ENCODE data around the gene TERF2IP.

TERF2IP gene, protein sequence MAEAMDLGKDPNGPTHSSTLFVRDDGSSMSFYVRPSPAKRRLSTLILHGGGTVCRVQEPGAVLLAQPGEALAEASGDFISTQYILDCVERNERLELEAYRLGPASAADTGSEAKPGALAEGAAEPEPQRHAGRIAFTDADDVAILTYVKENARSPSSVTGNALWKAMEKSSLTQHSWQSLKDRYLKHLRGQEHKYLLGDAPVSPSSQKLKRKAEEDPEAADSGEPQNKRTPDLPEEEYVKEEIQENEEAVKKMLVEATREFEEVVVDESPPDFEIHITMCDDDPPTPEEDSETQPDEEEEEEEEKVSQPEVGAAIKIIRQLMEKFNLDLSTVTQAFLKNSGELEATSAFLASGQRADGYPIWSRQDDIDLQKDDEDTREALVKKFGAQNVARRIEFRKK

DNA sequence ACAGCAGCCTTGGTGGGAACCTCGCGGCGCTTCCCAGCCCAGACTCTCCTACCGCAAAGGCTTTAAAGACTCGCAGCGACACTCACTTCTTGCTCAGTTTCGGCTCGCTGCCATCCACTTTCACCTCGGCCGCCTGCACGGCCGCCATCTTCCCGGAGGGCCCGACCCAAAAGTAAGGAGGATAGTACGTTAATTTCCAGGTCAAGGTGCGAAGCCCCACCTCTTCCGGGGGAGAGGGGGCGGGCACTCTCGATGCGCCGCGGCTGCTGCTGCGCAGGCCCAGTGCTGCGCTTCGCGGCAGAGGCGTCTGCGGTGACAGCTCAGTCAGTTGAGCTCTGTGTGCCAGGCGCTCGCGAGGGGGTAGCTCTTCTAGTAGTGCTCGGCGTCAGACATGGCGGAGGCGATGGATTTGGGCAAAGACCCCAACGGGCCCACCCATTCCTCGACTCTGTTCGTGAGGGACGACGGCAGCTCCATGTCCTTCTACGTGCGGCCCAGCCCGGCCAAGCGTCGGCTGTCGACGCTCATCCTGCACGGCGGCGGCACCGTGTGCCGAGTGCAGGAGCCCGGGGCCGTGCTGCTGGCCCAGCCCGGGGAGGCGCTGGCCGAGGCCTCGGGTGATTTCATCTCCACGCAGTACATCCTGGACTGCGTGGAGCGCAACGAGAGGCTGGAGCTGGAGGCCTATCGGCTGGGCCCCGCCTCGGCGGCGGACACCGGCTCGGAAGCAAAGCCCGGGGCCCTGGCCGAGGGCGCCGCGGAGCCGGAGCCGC is at the start of gene TERF2IP, which contains the start of gene KARS1:
TERF2IP (plus strand) TSS at position 282 of the 773 bp plus-strand sequence; CDS start at position 392, 110 bp downstream.
KARS1 (minus strand) TSS at position 174 of the 773 bp plus-strand sequence; CDS start at position 148, 26 bp downstream.
- ATAC-seq (peak; percentile 92), DNase-seq (peak; percentile 94)
- Mint-ChIP-seq H3K4me3 (peak within 1 kb of the TSS; percentile 91), H3K9me3 (no peaks in the 10 kb centered on the region), H3K4me1 (peaks cover 67% of the 10 kb centered on the region), H3K27me3 (no peaks in the 10 kb centered on the region), H3K36me3 (ENCODE audit: low read depth) (peaks cover 41% of the 10 kb centered on the region), H3K27ac (peak within 1 kb of the TSS; percentile 98)

- Mint-ChIP-seq H3K4me3 (no peak overlapping the region), H3K9me3 (peaks cover 11% of the 10 kb centered on the region), H3K27ac (no peak overlapping the region), H3K4me1 (peaks cover 11% of the 10 kb centered on the region), H3K27me3 (no peaks in the 10 kb centered on the region), H3K36me3 (ENCODE audit: low read depth) (peaks cover 62% of the 10 kb centered on the region)
- ATAC-seq (no peak), DNase-seq (no peak)
Observed at GRCh38 chr16:75599452-75600277, 47.9 kb upstream of the TERF2IP start.

DNA sequence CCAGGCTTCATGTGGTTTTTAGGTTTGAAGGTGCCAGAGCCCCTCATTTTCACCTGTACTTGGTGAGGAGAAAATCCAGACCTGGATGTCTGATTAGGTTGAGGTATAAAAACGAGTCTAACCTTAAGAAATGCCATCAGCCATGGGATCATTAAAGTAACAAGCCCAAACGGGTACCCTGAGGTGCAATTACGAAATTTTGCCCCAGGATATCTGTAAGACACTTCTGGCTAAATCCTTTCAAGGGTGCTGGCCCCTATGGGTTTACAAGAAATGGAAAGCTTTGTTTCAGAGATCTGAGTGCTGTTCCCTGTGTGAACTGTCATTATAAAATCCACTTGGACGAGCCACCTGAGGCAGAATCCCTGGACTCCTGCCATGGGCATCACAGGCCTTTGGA is 44.3 kb upstream of the TERF2IP start:
- H3K4me1 Mint-ChIP-seq: peaks cover 8% of the 10 kb centered on the region
- DNase-seq (no peak), ATAC-seq (no peak)
- H3K36me3 Mint-ChIP-seq (ENCODE audit: low read depth): peaks cover 53% of the 10 kb centered on the region
- H3K27me3 Mint-ChIP-seq: no peaks in the 10 kb centered on the region
- no peak overlapping the region for H3K4me3 Mint-ChIP-seq
- peaks cover 11% of the 10 kb centered on the region for H3K9me3 Mint-ChIP-seq
- H3K27ac Mint-ChIP-seq: no peak overlapping the region

- Mint-ChIP-seq H3K4me3 (no peak overlapping the region), H3K9me3 (peaks cover 11% of the 10 kb centered on the region), H3K27me3 (no peaks in the 10 kb centered on the region), H3K36me3 (ENCODE audit: low read depth) (peaks cover 42% of the 10 kb centered on the region), H3K27ac (no peak overlapping the region), H3K4me1 (peaks cover 8% of the 10 kb centered on the region)
- DNase-seq (no peak), ATAC-seq (no peak)
Observed at GRCh38 chr16:75606507-75606906, 41.1 kb upstream of the TERF2IP start.

GRCh38 chr16:75614066-75614897 is 33.3 kb upstream of the TERF2IP start:
- Mint-ChIP-seq H3K9me3 (no peaks in the 10 kb centered on the region), H3K27ac (no peak overlapping the region), H3K27me3 (no peaks in the 10 kb centered on the region), H3K4me1 (peaks cover 15% of the 10 kb centered on the region), H3K36me3 (ENCODE audit: low read depth) (peaks cover 49% of the 10 kb centered on the region), H3K4me3 (no peak overlapping the region)
- no peak for ATAC-seq
- DNase-seq: no peak

- Mint-ChIP-seq H3K4me1 (peaks cover 23% of the 10 kb centered on the region), H3K36me3 (ENCODE audit: low read depth) (peaks cover 48% of the 10 kb centered on the region), H3K27me3 (no peaks in the 10 kb centered on the region), H3K9me3 (no peaks in the 10 kb centered on the region), H3K27ac (no peak overlapping the region), H3K4me3 (no peak overlapping the region)
- DNase-seq: no peak
- no peak for ATAC-seq
Observed at GRCh38 chr16:75615619-75616018, 32.0 kb upstream of the TERF2IP start.

GRCh38 chr16:75616521-75617010 is 31.0 kb upstream of the TERF2IP start:
- Mint-ChIP-seq H3K27ac (peak overlapping the region; percentile 60), H3K4me3 (no peak overlapping the region), H3K9me3 (no peaks in the 10 kb centered on the region), H3K27me3 (no peaks in the 10 kb centered on the region), H3K4me1 (peaks cover 32% of the 10 kb centered on the region), H3K36me3 (ENCODE audit: low read depth) (peaks cover 52% of the 10 kb centered on the region)
- DNase-seq: no peak
- ATAC-seq: peak; percentile 76

DNA sequence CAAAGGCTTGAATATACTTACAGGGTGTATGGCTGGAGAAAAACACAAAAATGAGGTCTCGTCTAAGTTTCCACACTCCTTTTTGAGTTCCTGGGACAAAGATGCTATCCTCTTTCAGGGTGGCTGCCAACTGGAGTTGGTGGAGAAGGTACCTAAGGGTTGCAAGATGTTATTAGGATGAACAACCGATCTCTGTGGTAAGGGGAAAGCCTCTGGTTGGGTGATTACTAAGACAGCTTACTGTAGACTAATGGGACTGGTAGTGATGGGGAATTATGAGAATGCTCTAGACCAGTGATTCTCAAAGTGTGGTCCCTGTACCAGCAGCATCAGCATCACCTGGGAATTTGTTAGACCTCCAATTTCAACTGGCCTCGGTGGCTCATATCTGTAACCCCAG is 30.5 kb upstream of the TERF2IP start:
- Mint-ChIP-seq H3K9me3 (no peaks in the 10 kb centered on the region), H3K4me3 (no peak overlapping the region), H3K27me3 (no peaks in the 10 kb centered on the region), H3K36me3 (ENCODE audit: low read depth) (peaks cover 51% of the 10 kb centered on the region), H3K4me1 (peaks cover 38% of the 10 kb centered on the region), H3K27ac (peak overlapping the region; percentile 60)
- no peak for DNase-seq
- ATAC-seq: no peak

GRCh38 chr16:75618780-75619179 is 28.8 kb upstream of the TERF2IP start:
- Mint-ChIP-seq H3K4me1 (peaks cover 48% of the 10 kb centered on the region), H3K36me3 (ENCODE audit: low read depth) (peaks cover 46% of the 10 kb centered on the region), H3K27me3 (no peaks in the 10 kb centered on the region), H3K9me3 (no peaks in the 10 kb centered on the region), H3K27ac (no peak overlapping the region), H3K4me3 (no peak overlapping the region)
- DNase-seq (no peak), ATAC-seq (no peak)

GRCh38 chr16:75620326-75621169 is 27.0 kb upstream of the TERF2IP start:
- DNase-seq (no peak), ATAC-seq (peak; percentile 16)
- H3K4me1 Mint-ChIP-seq: peaks cover 51% of the 10 kb centered on the region
- peaks cover 47% of the 10 kb centered on the region for H3K36me3 Mint-ChIP-seq (ENCODE audit: low read depth)
- H3K9me3 Mint-ChIP-seq: no peaks in the 10 kb centered on the region
- H3K27me3 Mint-ChIP-seq: no peaks in the 10 kb centered on the region
- H3K4me3 Mint-ChIP-seq: peak overlapping the region; percentile 95
- peak overlapping the region; percentile 96 for H3K27ac Mint-ChIP-seq

GRCh38 chr16:75621170-75621477 is 26.4 kb upstream of the TERF2IP start:
- H3K4me3 Mint-ChIP-seq: peak overlapping the region; percentile 95
- no peak for DNase-seq
- H3K27me3 Mint-ChIP-seq: no peaks in the 10 kb centered on the region
- ATAC-seq: no peak
- H3K4me1 Mint-ChIP-seq: peaks cover 50% of the 10 kb centered on the region
- H3K27ac Mint-ChIP-seq: peak overlapping the region; percentile 96
- no peaks in the 10 kb centered on the region for H3K9me3 Mint-ChIP-seq
- peaks cover 49% of the 10 kb centered on the region for H3K36me3 Mint-ChIP-seq (ENCODE audit: low read depth)

DNA sequence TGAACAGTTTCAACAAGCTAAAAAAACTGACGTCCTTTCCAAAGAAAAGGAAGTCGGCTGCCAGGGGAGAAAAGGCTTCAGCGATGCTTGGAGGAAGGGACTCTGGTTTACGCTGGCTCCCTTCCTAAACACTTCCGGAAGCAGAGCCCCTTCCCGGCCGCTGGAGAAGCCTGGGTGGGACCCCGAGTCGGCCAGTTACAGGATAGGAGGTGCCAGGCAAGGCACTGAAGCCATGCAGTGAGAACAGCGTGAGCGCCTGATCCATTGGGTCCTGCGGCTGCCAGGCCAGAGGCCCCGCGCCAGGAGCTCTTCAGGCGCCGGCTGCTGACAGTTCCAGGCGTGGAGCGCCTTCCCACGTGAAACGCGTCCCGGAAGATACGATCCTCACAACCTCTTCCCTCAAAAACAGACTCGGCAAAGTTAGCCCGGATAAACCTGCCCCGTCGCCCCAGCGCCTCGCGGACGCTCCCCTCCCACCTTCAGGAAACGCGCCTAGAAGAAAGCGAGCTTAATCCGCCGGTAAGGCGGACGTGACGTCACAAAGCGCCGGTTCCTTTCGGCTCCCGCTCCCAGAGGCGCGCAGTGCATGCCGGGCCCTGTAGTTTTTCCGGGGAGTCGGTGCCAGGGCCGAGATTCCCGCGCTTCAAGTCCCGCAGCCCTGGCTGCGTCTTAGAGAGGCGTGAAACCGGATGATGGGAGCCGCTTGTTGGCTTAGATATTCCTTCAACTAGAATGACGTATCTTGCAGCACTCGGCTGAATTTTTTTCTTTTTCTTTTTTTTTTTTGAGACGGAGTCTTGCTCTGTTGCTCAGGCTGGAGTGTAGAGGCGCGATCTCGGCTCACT is 24.6 kb upstream of the TERF2IP start, which contains the start of gene ADAT1:
ADAT1 (minus strand) TSS at position 521 of the 845 bp plus-strand sequence. CDS start 2,482 bp downstream, outside the sequence.
- Mint-ChIP-seq H3K4me1 (peaks cover 39% of the 10 kb centered on the region), H3K9me3 (no peaks in the 10 kb centered on the region), H3K27ac (peak within 1 kb of the TSS; percentile 96), H3K27me3 (no peaks in the 10 kb centered on the region), H3K4me3 (peak within 1 kb of the TSS; percentile 95), H3K36me3 (ENCODE audit: low read depth) (peaks cover 53% of the 10 kb centered on the region)
- peak; percentile 97 for ATAC-seq
- peak; percentile 97 for DNase-seq
